Measurements from ENCODE around the gene CNOT8.

GRCh38 chr5:154813158-154813557, 45.3 kb upstream of the CNOT8 start:
- no peak for TF ChIP-seq POLR2A (IDR thresholded peaks at IDR 0.05; ENCODE audit: low read length)
- no peak for TF ChIP-seq CTCF (IDR thresholded peaks at IDR 0.05)

All from A549 (cell line).